GM19328 (cell line): ENCODE results near the gene UBE3C.
"Not testable (repeated sequence)": the region's sequence is repeated elsewhere in the genome, so short reads cannot be mapped to it uniquely, and the experiment has no call there.

ENCODE experiments used
- ATAC-seq: cut with Tn5 transposase; IDR thresholded peaks from one replicate; pipeline ENCODE4 v1.9.1; 2021; ENCODE audit warnings: mild to moderate bottlenecking, moderate library complexity; ENCODE audit not compliant: unreplicated experiment

Gene UBE3C

GRCh38 chr7:157138424-157139110 is at the start of gene UBE3C:
TSS of gene UBE3C (plus strand) at chr7:157138926. CDS start at chr7:157139273, 347 bp downstream.
- ATAC-seq: peak; percentile 73

DNA sequence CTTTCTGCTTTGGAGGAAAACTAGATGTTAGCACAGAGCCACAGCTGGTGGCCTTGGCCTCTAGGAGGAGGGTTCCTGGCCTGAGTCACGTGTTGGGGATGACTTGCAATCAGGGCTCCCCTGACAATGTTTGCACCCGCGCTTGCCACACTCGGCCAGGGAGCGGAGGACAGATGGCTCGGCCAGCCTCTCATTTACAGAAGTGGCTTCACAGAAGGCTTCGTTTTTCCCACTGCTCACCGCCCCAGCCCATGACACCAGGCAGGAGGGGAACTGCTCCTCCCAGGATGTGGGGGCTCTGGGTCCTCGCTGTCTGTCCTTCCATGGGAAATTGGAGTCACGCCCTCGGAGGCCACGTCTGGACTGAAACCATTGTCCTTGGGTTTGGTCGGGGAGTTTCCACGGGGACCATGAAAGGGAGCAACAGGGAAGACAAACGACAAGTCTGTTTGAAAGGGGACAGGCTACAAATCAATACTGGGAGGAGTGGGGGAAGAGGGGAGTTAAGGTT is 49.6 kb upstream of the UBE3C start:
- ATAC-seq: no peak

DNA sequence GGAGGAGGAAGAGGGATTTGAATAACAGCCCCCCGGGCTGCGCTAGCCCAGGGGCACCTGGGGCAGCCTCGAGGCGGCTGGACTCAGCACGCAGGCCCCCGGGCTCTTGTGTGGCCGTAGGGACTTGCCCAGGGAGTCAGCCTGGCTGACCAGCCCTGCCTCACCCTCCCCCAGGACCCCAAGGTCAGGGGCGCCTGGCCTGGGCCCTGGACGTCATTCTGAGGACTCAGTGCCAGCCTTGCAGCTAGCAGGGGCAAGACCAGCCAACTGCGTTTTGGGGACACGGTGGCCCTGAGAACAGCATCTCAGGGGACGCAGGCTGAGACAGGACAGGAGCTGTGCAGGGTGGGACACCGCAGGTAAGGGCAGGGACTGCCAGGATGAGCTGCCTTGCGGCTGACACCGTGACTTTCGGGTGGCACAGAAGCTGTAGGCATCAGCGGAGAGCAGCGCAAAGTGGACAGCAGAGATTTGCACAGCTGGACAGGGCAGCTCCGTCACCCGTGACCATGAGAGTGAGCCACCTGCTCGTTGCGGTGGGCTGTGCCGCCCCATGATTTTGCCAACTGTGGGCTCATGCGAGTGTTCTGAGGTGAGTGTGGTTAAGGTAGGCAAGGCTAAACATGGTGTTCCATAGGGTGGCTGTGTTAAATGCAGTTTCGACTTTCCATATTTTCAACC is 48.1 kb upstream of the UBE3C start:
- no peak for ATAC-seq

GRCh38 chr7:157096286-157097055 is 42.3 kb upstream of the UBE3C start:
- ATAC-seq: no peak

DNA sequence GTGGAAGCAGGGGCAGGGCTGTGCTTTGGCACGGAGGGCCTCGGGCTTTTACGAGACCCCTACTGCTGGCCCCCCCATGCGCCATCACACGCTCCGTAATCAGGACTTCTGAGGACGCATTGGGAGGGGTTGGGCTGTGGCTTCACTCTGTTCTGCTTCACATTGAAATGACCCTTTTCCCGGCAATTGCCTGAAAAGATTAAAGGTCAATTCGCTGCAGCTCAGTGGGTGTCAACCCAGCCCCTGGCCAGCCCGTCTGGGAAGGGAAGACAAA is 41.7 kb upstream of the UBE3C start:
- no peak for ATAC-seq

DNA sequence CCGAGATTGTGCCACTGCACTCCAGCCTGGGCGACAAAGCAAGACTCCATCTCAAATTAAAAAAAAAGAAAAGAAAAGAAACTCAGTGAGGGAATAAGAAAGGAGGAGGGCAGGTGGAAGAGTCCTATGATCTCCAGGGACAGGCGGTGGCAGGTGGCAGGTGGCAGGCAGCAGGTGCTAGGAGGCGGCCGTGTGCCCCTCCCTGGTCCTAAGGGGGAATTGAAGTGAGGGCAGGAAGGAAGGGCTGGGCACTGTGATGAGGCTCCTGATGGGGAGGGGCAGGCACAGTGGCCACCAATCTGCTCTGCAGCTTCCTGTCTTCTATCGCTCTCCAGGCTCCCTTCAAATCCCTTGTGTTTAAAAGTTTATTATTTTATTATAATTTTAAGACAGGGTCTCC is 41.2 kb upstream of the UBE3C start:
- no peak for ATAC-seq

- not testable (repeated sequence) for ATAC-seq
Measured at GRCh38 chr7:157100005-157100404, 38.7 kb upstream of the UBE3C start.

GRCh38 chr7:157103641-157104040 is 35.1 kb upstream of the UBE3C start:
- not testable (repeated sequence) for ATAC-seq

- ATAC-seq: no peak
Measured at GRCh38 chr7:157111311-157111710, 27.4 kb upstream of the UBE3C start.

- ATAC-seq: no peak
Measured at GRCh38 chr7:157112706-157113105, 26.0 kb upstream of the UBE3C start.

- no peak for ATAC-seq
Measured at GRCh38 chr7:157113607-157114006, 25.1 kb upstream of the UBE3C start.

DNA sequence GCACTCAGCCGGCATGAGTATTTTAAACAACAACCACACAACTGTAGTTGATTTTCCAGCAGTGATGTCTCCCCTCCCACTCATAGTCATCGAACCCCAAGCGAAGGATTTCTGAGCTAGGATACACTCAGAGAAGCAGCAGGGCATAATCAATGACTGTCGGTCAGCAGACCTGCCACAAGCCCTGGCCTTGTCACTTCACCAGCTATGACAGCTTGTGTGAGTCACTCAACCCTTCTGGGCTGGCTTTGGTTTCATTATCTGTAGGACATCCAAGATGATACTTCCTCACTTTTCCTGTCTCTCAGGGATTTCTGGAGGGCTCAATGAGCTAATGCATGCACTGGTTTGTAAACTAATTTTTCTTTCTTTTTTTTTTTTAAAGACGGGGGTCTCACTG is 22.0 kb upstream of the UBE3C start:
- ATAC-seq: no peak

GRCh38 chr7:157117796-157118195 is 20.9 kb upstream of the UBE3C start:
- ATAC-seq: no peak

- ATAC-seq: no peak
Measured at GRCh38 chr7:157120181-157120580, 18.5 kb upstream of the UBE3C start.

GRCh38 chr7:157121184-157121715 is 17.5 kb upstream of the UBE3C start:
- ATAC-seq: no peak

DNA sequence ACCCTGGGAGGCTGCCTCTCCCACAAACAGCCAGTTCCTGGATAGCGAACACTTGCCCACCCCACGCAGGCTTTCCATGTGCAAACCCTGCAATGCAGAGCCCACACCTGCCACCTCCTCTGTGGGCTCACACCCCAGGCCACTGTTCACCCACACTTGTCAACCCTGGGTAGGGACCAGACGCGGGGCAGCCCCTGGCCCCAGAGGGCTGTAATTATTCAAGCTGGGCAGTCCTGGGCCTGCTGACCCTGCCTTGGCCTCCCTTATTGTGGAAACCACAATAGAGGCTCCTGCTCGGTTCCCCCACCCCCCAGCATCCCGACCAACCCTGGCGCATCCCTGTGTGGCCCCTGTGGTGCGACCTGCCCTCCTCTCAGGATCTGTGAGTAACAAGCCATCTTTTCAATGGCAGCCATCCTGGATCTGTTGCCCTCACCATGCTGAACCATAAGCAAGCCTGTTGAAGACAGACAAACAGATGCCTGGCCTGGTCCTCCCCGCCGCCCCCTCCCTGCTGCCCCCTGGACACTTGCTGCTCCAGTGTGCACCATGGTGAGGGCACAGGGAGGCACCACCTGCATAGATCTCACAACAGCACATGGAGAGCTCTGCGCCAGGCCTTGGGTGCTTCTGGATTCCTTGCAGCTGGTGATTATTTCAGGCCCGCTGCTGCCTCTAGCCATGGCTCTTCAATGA is 15.8 kb upstream of the UBE3C start:
- ATAC-seq: no peak

- ATAC-seq: no peak
Measured at GRCh38 chr7:157124690-157125089, 14.0 kb upstream of the UBE3C start.

DNA sequence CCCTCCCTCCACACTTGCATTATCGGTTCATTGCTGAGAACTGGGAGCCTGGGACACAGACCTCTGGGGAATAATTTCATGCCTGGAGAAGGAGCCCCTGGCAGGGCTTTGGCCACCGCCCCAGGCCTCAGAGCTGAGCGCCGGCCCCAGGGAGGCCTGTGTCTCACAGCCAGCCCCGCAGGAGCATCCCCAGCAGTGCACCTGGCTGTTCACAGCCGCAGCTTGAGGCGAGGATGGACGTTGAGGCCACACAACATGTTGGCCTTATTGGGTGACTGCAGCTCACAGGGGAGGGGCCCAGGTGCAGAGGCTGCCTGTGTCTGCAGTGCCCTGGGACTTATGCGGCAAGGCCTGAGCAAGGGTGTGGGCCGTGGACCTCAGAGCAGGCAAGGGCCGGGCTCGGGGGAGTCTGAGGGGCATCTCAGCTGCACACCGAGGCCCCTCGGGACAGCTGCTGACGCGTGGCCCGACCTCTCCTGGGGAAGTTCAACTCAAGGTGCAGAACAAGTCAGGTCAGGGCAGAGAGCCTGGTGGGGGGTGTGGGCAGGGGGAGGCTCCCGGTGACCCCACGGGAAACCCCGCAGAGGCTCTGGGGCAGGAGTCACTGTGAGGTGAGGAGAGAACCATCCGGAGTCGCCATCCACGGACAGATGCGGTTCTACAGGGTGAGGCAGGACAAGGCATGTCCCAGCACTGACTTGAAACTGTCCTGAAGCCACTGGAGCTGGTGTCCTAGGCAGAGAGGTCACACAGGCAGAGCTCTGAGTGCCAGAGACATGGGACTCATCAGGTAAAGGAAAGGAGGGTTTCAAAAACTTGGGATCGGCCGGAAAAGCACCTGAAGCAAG is 13.1 kb upstream of the UBE3C start:
- no peak for ATAC-seq

GRCh38 chr7:157126921-157127320 is 11.8 kb upstream of the UBE3C start:
- ATAC-seq: no peak

DNA sequence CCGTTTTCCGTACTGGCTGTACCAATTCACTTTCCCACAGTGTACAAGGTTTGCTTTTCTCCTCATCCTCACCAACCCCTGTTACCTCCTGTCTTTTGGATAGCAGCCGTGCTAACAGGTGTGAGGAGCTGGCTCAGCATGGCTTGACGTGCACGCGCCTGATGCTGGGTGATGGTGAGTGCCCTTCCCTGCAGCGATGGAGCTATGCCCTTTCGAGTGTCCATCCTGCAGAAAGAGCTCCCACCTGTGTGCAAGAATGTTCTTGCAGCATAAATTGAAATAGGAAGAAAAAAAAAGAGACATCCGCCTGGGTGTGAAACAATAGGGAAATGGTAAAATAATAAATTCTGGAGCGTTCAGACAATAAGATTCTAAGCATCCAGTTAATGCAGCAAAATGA is 9.5 kb upstream of the UBE3C start:
- ATAC-seq: no peak
